Stomach (tissue), 4 donors: ENCODE data around the gene DRC1.

Source experiments
- EP300 ChIP-seq: sonication (generic); formaldehyde crosslinking; IDR thresholded peaks from one replicate; pipeline ENCODE4 v1.6.1; 2017; ENCODE audit warnings: antibody characterized with exemption
- POLR2A ChIP-seq, 4 donors: fragments of 450-650 bp; IDR thresholded peaks; one replicate each; pipeline ENCODE4 v1.6.1; 2016; ENCODE audit warnings: antibody characterized with exemption in 4 of 4, control low read depth in 2 of 4, mild to moderate bottlenecking in 1 of 4, moderate library complexity in 1 of 4
- TF ChIP-seq, protein P1 (sequence below), 7 experiments: fragments of 450-650 bp in 4 of 7; fragments of 200-600 bp in 3 of 7; sonication (generic) in 3 of 7; IDR thresholded peaks; one replicate each; pipeline ENCODE4 v1.5.1; 2016 to 2019; ENCODE audit warnings: antibody characterized with exemption in 7 of 7, control low read depth in 2 of 7, mild to moderate bottlenecking in 1 of 7

DNA sequence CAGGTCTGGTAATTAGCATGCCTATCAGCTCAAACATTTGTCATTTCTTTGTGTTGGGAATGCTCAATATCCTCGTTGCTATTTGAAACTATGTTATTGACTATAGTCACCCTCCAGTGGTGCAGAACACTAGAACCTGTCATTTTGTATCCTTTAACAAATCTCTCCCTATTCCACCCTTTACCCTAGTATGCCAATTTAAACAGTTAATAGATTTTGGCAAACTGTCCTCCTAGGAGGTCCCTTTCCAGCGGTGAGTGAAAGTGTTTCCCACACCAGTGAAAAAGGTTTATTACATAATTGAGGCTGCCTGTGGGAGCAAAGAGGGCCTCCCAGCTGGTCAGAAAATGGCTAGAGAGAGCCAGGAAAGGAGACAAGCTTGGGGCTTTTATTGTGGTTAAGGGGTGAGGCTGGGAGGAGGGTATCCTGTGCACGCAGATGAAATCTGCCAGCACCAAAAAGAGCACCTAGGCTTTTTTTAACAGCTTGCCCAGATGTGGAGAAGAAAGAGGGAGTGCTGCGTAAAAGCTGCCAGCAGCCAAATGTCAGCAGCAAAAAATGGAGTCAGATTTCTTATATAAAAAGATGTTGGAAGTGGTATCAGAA lies 1.8 kb upstream of the DRC1 start:
- TF ChIP-seq, protein P1, sequence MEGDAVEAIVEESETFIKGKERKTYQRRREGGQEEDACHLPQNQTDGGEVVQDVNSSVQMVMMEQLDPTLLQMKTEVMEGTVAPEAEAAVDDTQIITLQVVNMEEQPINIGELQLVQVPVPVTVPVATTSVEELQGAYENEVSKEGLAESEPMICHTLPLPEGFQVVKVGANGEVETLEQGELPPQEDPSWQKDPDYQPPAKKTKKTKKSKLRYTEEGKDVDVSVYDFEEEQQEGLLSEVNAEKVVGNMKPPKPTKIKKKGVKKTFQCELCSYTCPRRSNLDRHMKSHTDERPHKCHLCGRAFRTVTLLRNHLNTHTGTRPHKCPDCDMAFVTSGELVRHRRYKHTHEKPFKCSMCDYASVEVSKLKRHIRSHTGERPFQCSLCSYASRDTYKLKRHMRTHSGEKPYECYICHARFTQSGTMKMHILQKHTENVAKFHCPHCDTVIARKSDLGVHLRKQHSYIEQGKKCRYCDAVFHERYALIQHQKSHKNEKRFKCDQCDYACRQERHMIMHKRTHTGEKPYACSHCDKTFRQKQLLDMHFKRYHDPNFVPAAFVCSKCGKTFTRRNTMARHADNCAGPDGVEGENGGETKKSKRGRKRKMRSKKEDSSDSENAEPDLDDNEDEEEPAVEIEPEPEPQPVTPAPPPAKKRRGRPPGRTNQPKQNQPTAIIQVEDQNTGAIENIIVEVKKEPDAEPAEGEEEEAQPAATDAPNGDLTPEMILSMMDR (IDR thresholded peaks at IDR 0.05), result no peak
- TF ChIP-seq POLR2A (IDR thresholded peaks at IDR 0.05), result no peak
- TF ChIP-seq EP300, result no peak
